MM.1S (cell line): ENCODE measurements around the gene PPP1CA.

ENCODE experiments used
- CTCF ChIP-seq: fragments of 300-600 bp; sonication (generic); IDR thresholded peaks from 2 replicates; pipeline ENCODE4 v1.5.1; 2016; ENCODE audit warnings: antibody characterized with exemption, low read length, mixed read lengths
- EZH2 ChIP-seq: fragments of 300-600 bp; sonication (generic); optimal IDR thresholded peaks from 2 replicates; pipeline ENCODE3; 2017; ENCODE audit warnings: low read depth, mild to moderate bottlenecking, antibody characterized with exemption, low read length, mixed read lengths

- TF ChIP-seq CTCF: peak; percentile 92
- no peak for TF ChIP-seq EZH2
Observed at GRCh38 chr11:67351275-67352005, 50.2 kb downstream of the PPP1CA start.
